GM13977 (cell line): Measurements from ENCODE around the gene ZNF705A.
"Not testable (repeated sequence)": the region's sequence is repeated elsewhere in the genome, so short reads cannot be mapped to it uniquely, and the experiment has no call there.

ENCODE experiments used
- DNase-seq: peaks from one replicate; pipeline ENCODE4 v3.0.0; 2012; ENCODE audit warnings: low spot score
- in situ Hi-C: fragments of 300-500 bp; cut with MboI; formaldehyde crosslinking; loops from one replicate; pipeline ENCODE4 v1.12.0; 2022; ENCODE audit warnings: low sequenced_read_pairs, low pct_unique_long_range_greater_than_20kb, mixed read lengths, inconsistent platforms; ENCODE audit not compliant: unreplicated experiment
- TF ChIP-seq, protein P1 (sequence below): IDR thresholded peaks from 2 replicates; pipeline ENCODE4 v1.5.1; 2012; ENCODE audit warnings: mild to moderate bottlenecking, control low read depth; ENCODE audit not compliant: insufficient read depth; ENCODE audit errors: extremely low read depth, missing control alignments

The ZNF705A gene

DNA sequence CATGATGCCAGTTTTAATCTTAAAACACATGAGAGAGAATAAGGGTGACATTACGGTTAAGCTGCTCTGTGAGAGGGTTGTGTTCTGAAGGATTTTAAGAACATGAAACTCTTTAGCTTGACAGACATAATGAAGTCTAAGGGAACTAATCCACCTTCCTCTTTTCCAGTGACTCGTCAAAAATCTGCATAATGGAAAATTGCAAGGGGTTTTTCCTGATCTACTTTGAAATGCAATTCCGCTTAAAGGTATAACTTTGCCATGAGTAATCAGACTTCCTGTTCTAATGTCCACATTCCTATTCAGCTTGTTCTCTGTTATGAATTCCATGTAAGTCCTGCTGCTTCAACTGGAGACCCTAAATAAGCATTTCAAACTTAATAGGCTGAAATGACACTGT, at the start of gene ZNF705A:
TSS of gene ZNF705A (plus strand) at position 171 of the 400 bp plus-strand sequence. CDS start 15,611 bp downstream, outside the sequence.
- DNase-seq: no peak
- in situ Hi-C loops: no loop called here
- TF ChIP-seq, protein P1, sequence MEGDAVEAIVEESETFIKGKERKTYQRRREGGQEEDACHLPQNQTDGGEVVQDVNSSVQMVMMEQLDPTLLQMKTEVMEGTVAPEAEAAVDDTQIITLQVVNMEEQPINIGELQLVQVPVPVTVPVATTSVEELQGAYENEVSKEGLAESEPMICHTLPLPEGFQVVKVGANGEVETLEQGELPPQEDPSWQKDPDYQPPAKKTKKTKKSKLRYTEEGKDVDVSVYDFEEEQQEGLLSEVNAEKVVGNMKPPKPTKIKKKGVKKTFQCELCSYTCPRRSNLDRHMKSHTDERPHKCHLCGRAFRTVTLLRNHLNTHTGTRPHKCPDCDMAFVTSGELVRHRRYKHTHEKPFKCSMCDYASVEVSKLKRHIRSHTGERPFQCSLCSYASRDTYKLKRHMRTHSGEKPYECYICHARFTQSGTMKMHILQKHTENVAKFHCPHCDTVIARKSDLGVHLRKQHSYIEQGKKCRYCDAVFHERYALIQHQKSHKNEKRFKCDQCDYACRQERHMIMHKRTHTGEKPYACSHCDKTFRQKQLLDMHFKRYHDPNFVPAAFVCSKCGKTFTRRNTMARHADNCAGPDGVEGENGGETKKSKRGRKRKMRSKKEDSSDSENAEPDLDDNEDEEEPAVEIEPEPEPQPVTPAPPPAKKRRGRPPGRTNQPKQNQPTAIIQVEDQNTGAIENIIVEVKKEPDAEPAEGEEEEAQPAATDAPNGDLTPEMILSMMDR: no peak

DNA sequence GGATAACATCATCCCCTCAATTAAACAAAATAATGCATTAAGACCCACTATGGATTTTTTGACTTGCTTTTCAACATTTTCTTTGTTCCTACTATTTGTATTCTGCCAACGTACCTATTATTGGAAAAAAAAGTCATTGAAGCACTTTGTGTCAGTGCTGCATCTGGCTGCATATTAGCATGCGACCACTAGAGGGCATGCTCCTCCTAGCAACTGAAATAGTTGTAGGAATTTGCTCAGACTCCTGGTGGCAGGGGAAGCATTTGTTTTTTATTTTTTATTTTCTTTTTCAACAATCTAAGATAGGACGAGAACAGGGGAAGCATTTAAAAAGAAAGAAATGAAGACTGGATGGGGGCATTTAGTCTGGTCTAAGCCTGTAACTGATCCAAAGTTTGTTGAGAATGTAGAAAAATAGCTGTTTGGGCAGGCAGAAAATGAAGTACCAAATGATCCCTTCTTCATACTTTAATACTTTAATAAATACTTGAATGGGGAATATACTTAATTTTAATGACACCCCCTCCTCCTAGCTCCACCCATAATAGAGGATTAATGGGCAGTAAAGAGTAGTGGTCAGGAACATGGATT, 47.9 kb upstream of the ZNF705A start:
- in situ Hi-C loops: loop anchor here (10.0 kb wide), 1 partner anchor 126 kb away; no protein-coding TSS in a partner anchor
- TF ChIP-seq, protein P1: peak; percentile 94
- peak; percentile 71 for DNase-seq

DNA sequence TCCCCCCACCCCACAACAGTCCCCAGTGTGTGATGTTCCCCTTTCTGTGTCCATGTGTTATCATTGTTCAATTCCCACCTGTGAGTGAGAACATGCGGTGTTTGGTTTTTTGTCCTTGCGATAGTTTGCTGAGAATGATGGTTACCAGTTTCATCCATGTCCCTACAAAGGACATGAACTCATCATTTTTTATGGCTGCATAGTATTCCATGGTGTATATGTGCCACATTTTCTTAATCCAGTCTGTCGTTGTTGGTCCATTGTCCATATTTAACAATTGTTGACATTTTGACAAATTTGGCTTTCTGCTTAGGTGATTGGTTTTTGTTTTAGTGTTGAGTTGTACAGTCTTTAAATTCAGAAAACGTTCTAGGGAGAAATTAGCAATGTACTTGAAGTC, 43.7 kb upstream of the ZNF705A start:
- DNase-seq, in situ Hi-C loops: not testable (repeated sequence)

DNA sequence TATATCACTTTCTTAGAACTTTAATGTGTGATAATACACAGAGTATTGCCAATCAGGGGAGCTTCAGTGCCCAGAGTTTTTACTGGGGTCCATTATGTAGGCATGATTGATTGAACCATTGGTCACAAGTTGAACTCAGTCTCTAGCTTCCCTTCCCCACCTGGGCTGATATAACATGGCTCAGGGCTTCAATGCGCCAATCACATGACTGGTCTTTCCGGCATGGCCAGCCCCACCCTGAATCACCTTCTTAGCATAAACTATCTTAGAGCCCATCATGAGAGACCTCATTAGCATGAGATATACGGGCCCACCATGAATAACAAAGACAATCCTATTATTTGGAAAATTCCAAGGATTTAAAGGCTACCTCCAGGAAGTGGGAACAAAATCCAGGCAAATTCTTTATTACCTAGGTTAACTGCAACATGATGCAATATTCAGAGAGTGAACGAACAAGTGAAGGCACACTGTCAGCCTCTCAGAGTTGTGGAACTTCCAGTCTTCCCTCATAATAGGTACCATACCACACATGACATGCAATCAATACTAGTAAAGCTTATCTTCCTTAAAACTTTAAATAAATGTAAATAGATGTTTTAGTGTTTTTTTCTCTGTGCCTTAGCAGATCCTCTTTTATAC, 36.6 kb upstream of the ZNF705A start:
- no peak for DNase-seq
- TF ChIP-seq, protein P1: no peak
- in situ Hi-C loops: no loop called here

DNA sequence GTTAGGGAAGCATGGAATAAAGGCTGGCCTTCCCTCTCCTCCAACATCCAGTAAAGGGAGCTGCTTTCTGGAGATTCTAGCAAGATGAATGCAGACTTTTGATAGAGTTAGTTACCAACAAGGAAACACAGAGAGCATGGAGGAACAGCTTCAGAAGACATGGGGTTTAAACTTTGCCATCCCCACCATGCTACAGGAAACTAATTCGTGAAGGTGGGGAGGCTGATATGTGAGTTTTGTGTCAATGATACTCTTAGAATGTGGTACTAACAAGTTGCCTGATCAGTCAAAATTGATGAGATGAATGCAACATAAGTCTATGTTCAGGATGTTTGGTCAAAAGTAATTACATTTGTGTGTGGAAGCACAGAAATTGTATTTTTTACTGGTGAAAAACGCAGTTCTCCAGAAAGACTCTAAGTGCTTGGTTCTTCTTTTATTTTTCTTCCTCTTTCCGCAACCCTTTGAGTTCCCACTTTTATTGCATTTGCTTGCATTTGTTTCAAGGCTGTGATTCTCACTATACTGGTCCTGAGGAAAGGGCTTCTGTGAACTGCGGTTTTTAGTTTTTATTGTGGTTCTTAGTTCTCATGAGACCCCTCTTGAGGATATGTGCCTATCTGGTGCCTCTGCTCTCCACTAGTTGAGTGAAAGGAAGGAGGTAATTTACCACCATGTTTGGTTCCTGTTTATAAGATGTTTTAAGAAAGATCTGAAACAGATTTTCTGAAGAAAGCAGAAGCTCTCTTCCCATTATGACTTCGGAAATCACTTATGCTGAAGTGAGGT, 33.5 kb upstream of the ZNF705A start, which contains the start of gene CLEC4A:
TSS of gene CLEC4A (plus strand) at position 494 of the 789 bp plus-strand sequence. CDS start at position 756, 262 bp downstream.
- in situ Hi-C loops: no loop called here
- TF ChIP-seq, protein P1: no peak
- peak; percentile 22 for DNase-seq

DNA sequence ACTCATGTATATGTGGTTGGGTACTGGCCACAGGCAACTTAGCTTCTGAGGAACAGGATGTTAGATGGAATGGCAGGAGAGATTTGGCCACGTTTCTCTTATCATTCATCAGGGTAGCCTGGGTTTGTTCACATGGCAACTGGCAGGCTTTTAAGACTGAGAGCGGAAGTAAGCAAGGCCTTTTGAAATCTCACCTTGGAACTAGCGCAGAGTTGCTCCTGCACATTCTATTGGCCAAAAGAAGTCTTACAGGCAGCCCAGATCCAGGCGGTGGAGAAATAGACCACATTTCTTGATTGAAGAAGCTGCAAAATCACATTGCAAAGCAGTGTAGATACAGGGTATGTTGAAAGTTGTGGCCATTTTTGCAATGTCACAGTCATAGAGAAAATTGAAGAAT, 29.7 kb upstream of the ZNF705A start:
- no peak for DNase-seq
- in situ Hi-C loops: no loop called here
- TF ChIP-seq, protein P1: no peak

DNA sequence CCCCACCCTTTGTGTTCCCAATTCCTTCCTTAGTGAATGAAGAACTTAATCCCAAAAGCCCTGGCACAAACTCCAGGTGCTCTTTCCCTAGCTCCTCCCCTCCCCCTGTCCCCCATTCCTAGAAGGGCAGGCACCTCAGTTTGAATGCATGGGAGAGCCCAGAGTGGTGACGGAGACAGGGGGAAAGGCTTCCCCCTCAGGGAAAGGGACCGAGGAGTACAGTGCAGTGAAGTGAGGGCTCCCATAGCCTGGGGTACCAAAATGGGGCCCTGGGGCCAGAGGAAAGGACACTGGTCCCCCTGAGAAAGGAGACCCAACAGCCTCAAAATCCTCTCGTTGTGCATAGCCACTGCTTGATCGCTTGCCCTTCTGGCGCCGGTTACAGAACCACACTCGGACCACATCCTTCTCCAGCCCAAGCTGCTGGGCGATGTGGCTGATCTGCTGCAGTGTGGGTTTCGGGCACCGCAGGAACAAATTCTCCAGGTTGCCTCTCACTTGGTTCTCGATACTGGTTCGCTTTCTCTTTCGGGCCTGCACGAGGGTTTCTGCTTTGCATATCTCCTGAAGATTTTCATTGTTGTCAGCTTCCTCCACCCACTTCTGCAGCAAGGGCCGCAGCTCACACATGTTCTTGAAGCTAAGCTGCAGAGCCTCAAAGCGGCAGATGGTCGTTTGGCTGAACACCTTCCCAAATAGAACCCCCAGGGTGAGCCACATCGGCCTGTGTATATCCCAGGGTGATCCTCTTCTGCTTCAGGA, 23.0 kb upstream of the ZNF705A start:
- DNase-seq, in situ Hi-C loops: not testable (repeated sequence)

DNA sequence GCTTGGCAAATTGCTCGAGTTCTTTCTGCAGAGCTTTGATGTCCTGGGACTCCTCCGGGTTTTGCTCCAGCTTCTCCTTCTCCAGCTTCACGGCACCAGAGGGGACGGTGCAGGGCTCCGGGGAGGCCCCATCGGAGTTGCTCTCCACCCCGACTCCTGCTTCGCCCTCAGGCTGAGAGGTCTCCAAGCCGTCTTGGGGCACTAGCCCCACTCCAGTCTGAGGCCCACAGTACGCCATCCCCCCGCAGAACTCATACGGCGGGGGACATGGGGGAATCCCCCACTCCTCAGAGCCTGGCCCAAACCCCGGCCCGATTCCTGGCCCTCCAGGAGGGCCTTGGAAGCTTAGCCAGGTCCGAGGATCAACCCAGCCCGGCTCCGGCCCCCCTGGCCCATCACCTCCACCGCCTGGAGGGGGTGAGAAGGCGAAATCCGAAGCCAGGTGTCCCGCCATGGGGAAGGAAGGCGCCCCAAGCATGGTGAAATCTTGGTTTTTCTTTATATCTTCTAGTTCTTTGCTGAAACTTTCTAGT, 22.4 kb upstream of the ZNF705A start:
- in situ Hi-C loops: not testable (repeated sequence)

DNA sequence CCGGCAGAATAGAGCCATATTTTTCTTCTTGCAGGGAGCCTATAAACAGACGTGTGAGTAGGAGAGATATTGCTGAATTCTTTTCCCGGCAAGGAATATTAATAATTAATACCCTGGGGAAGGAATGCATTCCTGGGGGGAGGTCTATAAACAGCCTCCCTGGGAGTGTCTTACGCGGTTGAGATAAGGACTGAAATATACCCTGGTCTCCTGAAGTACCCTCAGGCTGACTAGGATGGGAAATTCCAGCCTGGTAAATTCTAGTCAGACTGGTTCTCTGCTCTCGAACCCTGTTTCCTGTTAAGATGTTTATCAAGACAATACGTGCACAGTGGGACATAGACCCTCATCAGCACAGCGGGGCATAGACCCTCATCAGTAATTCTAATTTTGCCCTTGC, 15.2 kb upstream of the ZNF705A start:
- in situ Hi-C loops, DNase-seq: not testable (repeated sequence)

More for the DNA sequence above, 22.4 kb upstream of the ZNF705A start:
- DNase-seq: not testable (repeated sequence)
